GM03348 (cell line): ENCODE data around the gene ST6GAL1.
"Not testable (repeated sequence)": the region's sequence is repeated elsewhere in the genome, so short reads cannot be mapped to it uniquely, and the experiment has no call there.

ENCODE experiments used
- DNase-seq: peaks from one replicate; pipeline ENCODE4 v3.0.0; 2012; ENCODE audit warnings: low spot score

Gene ST6GAL1

DNA sequence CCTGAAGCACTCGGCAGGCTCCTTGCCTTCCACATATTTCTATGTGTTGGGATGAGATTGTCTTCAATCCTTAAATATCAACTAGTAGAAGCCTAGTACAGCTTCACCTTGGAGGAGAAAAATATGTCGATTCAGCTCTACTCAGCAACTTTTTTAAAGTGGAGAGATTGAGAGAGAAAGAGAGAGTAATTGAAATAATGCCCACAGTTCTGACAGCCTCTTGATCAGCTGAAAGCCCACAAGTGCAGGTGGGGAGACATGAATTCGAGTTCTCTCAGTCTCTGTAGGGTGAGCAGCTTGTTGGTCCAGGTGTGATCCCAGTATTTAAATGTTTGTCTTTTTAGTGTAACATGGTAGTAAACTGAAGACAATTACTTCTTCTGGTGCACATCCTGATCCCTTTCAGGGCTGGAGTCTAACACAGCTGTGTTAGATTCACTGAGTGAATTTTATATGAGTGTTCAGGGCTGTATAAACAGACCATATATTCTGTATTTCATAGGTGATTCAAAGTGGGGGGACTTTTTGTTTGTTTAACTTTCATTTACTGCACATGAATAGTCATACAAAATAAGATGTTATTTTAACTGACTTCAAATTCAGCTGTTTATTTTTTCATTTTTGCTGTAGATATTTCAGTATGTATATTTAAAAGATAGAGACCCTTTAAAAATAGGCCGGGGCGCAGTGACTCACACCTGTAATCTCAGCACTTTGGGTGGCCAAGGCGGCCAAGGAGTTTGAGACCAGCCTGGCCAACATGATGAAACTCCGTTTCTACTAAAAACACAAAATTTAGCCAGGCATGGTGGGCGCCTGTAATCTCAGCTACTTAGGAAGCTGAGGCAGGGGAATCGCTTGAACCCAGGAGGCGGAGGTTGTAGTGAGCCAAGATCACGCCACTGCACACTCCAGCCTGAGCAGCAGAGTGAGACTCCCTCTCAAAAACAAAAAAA, 64.0 kb downstream of the ST6GAL1 start:
- DNase-seq = no peak

GRCh38 chr3:186996356-186996755, 66.0 kb downstream of the ST6GAL1 start:
- no peak for DNase-seq

GRCh38 chr3:186997061-186997460, 66.7 kb downstream of the ST6GAL1 start:
- DNase-seq = no peak

- DNase-seq = no peak
Measured at GRCh38 chr3:186997473-186997939, 67.2 kb downstream of the ST6GAL1 start.

- DNase-seq = no peak
Measured at GRCh38 chr3:186998937-186999368, 68.6 kb downstream of the ST6GAL1 start.

- no peak for DNase-seq
Measured at GRCh38 chr3:187000711-187001151, 70.4 kb downstream of the ST6GAL1 start.

- DNase-seq = no peak
Measured at GRCh38 chr3:187002915-187003314, 72.6 kb downstream of the ST6GAL1 start.

GRCh38 chr3:187005827-187006481, 75.6 kb downstream of the ST6GAL1 start:
- no peak for DNase-seq

DNA sequence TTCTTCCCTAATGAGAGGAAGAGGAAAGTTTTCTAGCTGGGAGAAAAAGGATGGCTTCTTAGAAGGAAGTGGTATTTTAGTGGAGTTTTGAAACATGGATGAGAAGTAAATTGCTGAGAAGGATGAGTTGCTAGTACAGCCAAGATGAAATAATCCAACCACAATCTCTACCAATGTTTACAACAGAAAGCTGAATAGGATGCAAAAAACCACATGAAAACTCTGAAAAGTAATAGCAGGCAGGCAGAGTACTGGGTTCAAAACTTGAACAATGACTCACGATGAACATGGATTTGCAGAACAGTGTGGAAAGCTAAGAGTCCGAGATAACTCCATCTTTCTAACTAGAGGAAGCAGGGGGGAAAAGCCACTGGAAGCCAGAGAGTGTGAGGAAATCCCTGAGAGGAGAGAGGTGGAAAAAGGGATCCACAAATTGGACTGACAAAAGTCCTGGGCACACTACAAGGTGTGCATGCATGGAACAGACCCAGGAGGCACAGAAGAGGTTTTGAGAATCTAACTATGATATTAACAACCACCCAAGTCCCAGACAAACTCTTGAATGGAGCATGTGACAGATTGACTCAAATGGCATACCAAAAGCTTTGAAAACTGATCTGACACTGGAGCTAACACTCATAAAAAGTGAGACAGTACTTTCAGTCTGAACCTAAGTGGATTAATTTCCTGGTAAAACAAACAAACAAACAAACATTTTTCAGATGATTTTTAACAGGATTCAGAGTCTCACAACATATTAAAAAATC, 76.7 kb downstream of the ST6GAL1 start:
- no peak for DNase-seq

DNA sequence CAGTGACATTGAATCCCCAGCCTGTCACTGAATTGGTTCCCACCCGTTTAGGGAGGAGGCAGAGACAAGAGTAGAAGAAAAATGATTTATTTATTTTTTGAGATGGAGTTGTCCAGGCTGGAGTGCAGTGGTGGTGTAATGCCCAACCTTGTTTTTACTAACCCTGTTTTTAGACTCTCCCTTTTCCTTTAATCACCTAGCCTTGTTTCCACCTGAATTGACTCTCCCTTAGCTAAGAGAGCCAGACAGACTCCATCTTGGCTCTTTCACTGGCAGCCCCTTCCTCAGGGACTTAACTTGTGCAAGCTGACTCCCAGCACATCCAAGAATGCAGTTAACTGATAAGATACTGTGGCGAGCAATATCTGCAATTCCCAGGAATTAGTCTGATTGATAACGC, 80.1 kb downstream of the ST6GAL1 start:
- not testable (repeated sequence) for DNase-seq

DNA sequence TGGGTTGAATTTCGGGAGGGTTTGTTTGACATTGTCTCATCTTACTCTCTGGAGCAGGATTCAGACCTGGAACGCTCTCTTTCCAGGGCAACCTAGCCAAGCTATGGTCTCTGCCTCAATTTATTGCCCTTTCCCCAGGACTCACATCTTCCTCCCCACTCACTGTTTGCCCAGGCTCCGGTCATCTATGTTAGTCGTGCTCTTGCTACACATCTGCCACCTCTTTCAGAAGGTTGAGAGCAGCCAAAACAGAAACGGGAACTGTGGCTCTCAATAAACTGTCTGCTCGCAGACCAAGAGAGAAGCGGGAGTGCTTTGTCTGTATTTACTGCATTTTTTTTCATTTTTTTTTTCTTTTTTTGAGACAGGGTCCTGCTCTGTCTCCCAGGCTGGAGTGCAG, 81.6 kb downstream of the ST6GAL1 start:
- DNase-seq = no peak

DNA sequence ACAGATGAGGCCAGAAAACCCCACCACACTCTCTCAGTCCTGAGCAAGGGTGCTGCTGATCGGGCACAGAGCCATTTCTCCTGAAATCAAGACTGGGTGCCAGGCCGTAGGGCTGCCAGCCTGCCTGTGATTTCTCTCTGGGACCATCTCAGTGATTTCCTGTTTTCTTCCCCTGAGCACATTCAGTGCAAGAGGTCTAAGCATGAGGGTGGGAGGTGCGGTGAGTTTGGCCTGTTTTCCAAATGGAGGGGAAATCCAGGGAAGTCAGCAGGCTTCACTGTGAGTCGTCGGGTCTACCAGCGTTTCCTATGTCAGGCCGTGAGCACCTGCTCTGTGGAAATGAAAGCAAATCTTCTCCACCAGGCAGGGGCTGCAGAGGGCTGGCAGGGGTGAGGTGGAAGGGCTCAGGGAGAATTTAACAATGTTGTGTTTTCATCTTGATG, 82.3 kb downstream of the ST6GAL1 start:
- no peak for DNase-seq

GRCh38 chr3:187013159-187013716, 82.9 kb downstream of the ST6GAL1 start:
- DNase-seq = no peak

GRCh38 chr3:187014417-187014864, 84.1 kb downstream of the ST6GAL1 start:
- no peak for DNase-seq

- no peak for DNase-seq
Measured at GRCh38 chr3:187015903-187016638, 85.7 kb downstream of the ST6GAL1 start.

GRCh38 chr3:187016639-187017345, 86.5 kb downstream of the ST6GAL1 start:
- DNase-seq = no peak

GRCh38 chr3:187017511-187018230, 87.3 kb downstream of the ST6GAL1 start:
- no peak for DNase-seq

GRCh38 chr3:187019542-187020072, 89.3 kb downstream of the ST6GAL1 start:
- no peak for DNase-seq

DNA sequence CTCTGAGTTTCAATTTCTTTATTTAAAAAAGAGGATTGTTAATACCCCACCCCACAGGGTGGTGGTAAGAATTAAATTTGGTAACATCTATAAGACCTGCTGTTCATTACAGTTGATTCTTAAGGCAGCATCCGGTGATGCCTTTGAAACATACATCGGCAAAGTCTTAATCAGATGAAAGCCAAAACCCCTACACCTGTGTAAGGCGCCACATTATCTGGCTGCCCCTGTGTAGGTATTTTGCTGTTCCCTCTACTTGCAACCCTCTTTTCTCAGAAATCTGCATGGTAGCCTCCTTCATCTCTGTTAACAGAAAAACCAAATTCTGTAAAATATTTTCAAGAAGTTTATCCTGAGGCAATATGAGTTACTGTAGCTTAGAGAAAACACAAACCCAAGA, 90.0 kb downstream of the ST6GAL1 start:
- DNase-seq = no peak
